Right lobe of liver (tissue), 6 donors: Measurements from ENCODE around the gene MYLIP. TPM values are rescaled to one million over a fixed set of nuclear protein-coding genes. Genes with fewer than 3 reads are reported as not detected.

Experiments used
- ATAC-seq, 4 donors: fragments of 200-7000 bp; cut with Tn5 transposase; one replicate each; pipeline ENCODE4 v1.9.1; 2020; ENCODE audit warnings: mild to moderate bottlenecking in 4 of 4, moderate library complexity in 4 of 4
- DNase-seq, 3 donors: peaks; one replicate each; pipeline ENCODE4 v3.0.0-alpha.2; 2020
- H3K27ac ChIP-seq, 3 donors: fragments of 200-600 bp; one replicate each; pipeline ENCODE4 v1.8.0; 2022
- H3K27me3 ChIP-seq, 2 donors: fragments of 200-600 bp; one replicate each; pipeline ENCODE4 v1.8.0; 2022
- H3K36me3 ChIP-seq, 4 donors: fragments of 200-600 bp; sonication (generic) in 1 of 4; one replicate each; pipeline versions ENCODE4 v1.5.1 to v1.8.0; 2017 to 2022; ENCODE audit warnings: control low read depth in 1 of 4
- H3K4me1 ChIP-seq, 4 donors: fragments of 200-600 bp; sonication (generic) in 1 of 4; one replicate each; pipeline versions ENCODE4 v1.5.1 to v1.8.0; 2017 to 2022; ENCODE audit warnings: control low read depth in 1 of 4
- H3K4me3 ChIP-seq, 3 donors: fragments of 200-600 bp; one replicate each; pipeline ENCODE4 v1.8.0; 2022
- H3K9me3 ChIP-seq, 4 donors: fragments of 200-600 bp; sonication (generic) in 1 of 4; one replicate each; pipeline versions ENCODE4 v1.5.1 to v1.8.0; 2017 to 2022; ENCODE audit warnings: control low read depth in 1 of 4
- CTCF ChIP-seq, 4 donors: fragments of 200-600 bp in 3 of 4; fragments of 450-650 bp in 1 of 4; IDR thresholded peaks; one replicate each; pipeline versions ENCODE4 v1.5.1 to v1.8.0; 2016 to 2022; ENCODE audit warnings: antibody characterized with exemption in 4 of 4, mild to moderate bottlenecking in 2 of 4
- POLR2A ChIP-seq: fragments of 450-650 bp; IDR thresholded peaks from one replicate; pipeline ENCODE4 v1.6.1; 2017; ENCODE audit warnings: antibody characterized with exemption, mild to moderate bottlenecking
- WGBS: methylation state at CpG from one replicate; pipeline ENCODE4 v1.1.6; 2018; ENCODE audit warnings: low coverage, low lambda C conversion rate; ENCODE audit not compliant: insufficient coverage; ENCODE audit errors: missing lambda C conversion rate; 5-methylcytosine and 5-hydroxymethylcytosine counted together
- intact Hi-C, 2 donors: fragments of 100-400 bp; cut with DNase I; formaldehyde crosslinking; loops; one replicate each; pipeline versions ENCODE4 v1.11.2 to v1.14.1; 2022
- total RNA-seq, 6 experiments: library from RNA; depleted of rRNA in 2 of 6; stranded (reverse); fragments of >200 nt in 2 of 6; fragmentation: NEBNext Ultra II Directional in 3 of 6; extraction: Animal tissue kit (Norgen Biotek cat#: 25700) in 3 of 6; gene quantifications; one replicate each; pipeline versions ENCODE4 v1.1.0 to v1.2.4, GENCODE V29; 2016 to 2023
- donor health status: DM: no; HTN: yes; CAD: no.
- donor health status: DM: no; HTN: no; CAD: no.
- donor health status: DM: no; HTN: no; CAD: no.
- donor health status: DM: no; HTN: yes; CAD: no.
- donor health status: DM: no; HTN: yes; CAD: no.

Gene MYLIP
- total RNA-seq, 6 experiments from 2014 or later, result 2.0 to 5.3 (median 2.8) TPM

GRCh38 chr6:16154904-16155303 is 26.0 kb downstream of the MYLIP start:
- DNase-seq, result no peak
- intact Hi-C loops, result no loop called here
- no peak for ATAC-seq
- H3K27me3 ChIP-seq, result no peaks in the 10 kb centered on the region
- no peak overlapping the region for H3K27ac ChIP-seq
- H3K4me1 ChIP-seq, result no peaks in the 10 kb centered on the region
- H3K36me3 ChIP-seq, result no peaks in the 10 kb centered on the region
- H3K4me3 ChIP-seq, result no peak overlapping the region
- WGBS, result 100% methylated on average over 1 of the region's 2 CpGs
- TF ChIP-seq POLR2A, result no peak
- TF ChIP-seq CTCF (IDR thresholded peaks at IDR 0.05), result no peak
- H3K9me3 ChIP-seq, result no peaks in the 10 kb centered on the region

GRCh38 chr6:16157492-16157891 is 28.6 kb downstream of the MYLIP start:
- H3K4me1 ChIP-seq, result no peaks in the 10 kb centered on the region
- ATAC-seq (no peak), DNase-seq (no peak)
- no peak overlapping the region for H3K4me3 ChIP-seq
- no peaks in the 10 kb centered on the region for H3K36me3 ChIP-seq
- intact Hi-C loops, result no loop called here
- TF ChIP-seq CTCF (IDR thresholded peaks at IDR 0.05) (no peak), POLR2A (no peak)
- no peak overlapping the region for H3K27ac ChIP-seq
- WGBS, result 52% methylated on average over 2 of the region's 3 CpGs
- H3K27me3 ChIP-seq, result no peaks in the 10 kb centered on the region
- no peaks in the 10 kb centered on the region for H3K9me3 ChIP-seq

- ATAC-seq (no peak), DNase-seq (no peak)
- H3K4me3 ChIP-seq, result no peak overlapping the region
- H3K27ac ChIP-seq, result no peak overlapping the region
- no peaks in the 10 kb centered on the region for H3K4me1 ChIP-seq
- TF ChIP-seq POLR2A (no peak), CTCF (IDR thresholded peaks at IDR 0.05) (no peak)
- no peaks in the 10 kb centered on the region for H3K9me3 ChIP-seq
- H3K36me3 ChIP-seq, result no peaks in the 10 kb centered on the region
- intact Hi-C loops, result no loop called here
- WGBS, result 68% methylated on average over 9 of the region's 11 CpGs
- no peaks in the 10 kb centered on the region for H3K27me3 ChIP-seq
Observed at GRCh38 chr6:16157909-16158308, 29.0 kb downstream of the MYLIP start.

- no peak overlapping the region for H3K27ac ChIP-seq
- H3K27me3 ChIP-seq, result no peaks in the 10 kb centered on the region
- 75% methylated on average over 6 of the region's 7 CpGs for WGBS
- DNase-seq (no peak), ATAC-seq (no peak)
- intact Hi-C loops, result no loop called here
- no peak overlapping the region for H3K4me3 ChIP-seq
- H3K4me1 ChIP-seq, result no peaks in the 10 kb centered on the region
- TF ChIP-seq CTCF (IDR thresholded peaks at IDR 0.05) (no peak), POLR2A (no peak)
- no peaks in the 10 kb centered on the region for H3K9me3 ChIP-seq
- no peaks in the 10 kb centered on the region for H3K36me3 ChIP-seq
Observed at GRCh38 chr6:16158943-16159557, 30.2 kb downstream of the MYLIP start.

- intact Hi-C loops, result no loop called here
- ATAC-seq, result no peak
- WGBS, result 89% methylated on average over 3 of the region's 11 CpGs
Observed at GRCh38 chr6:16160794-16161193, 31.9 kb downstream of the MYLIP start.

More at GRCh38 chr6:16160794-16161193, 31.9 kb downstream of the MYLIP start:
- no peak overlapping the region for H3K4me3 ChIP-seq
- no peaks in the 10 kb centered on the region for H3K36me3 ChIP-seq
- no peak for DNase-seq
- no peaks in the 10 kb centered on the region for H3K4me1 ChIP-seq
- TF ChIP-seq POLR2A (no peak), CTCF (IDR thresholded peaks at IDR 0.05) (no peak)
- H3K27ac ChIP-seq, result no peak overlapping the region
- H3K27me3 ChIP-seq, result no peaks in the 10 kb centered on the region
- no peaks in the 10 kb centered on the region for H3K9me3 ChIP-seq
